Mucosa of stomach (tissue), 1 donor: Measurements from ENCODE around the gene SETBP1.

Experiments used
- H3K27me3 ChIP-seq: one replicate; pipeline ENCODE4 v1.7.0; 2013; ENCODE audit warnings: mild to moderate bottlenecking, low read length; ENCODE audit not compliant: control insufficient read depth, insufficient read depth
- H3K36me3 ChIP-seq: one replicate; pipeline ENCODE4 v1.7.0; 2013; ENCODE audit warnings: low read length; ENCODE audit not compliant: control insufficient read depth, insufficient read depth
- H3K4me1 ChIP-seq: one replicate; pipeline ENCODE4 v1.7.0; 2013; ENCODE audit warnings: mild to moderate bottlenecking, low read length; ENCODE audit not compliant: control insufficient read depth, insufficient read depth
- H3K4me3 ChIP-seq: one replicate; pipeline ENCODE4 v1.7.0; 2013; ENCODE audit warnings: low read length
- H3K9ac ChIP-seq: one replicate; pipeline ENCODE4 v1.7.0; 2013; ENCODE audit warnings: mild to moderate bottlenecking, low read length, moderate library complexity
- H3K9me3 ChIP-seq: one replicate; pipeline ENCODE4 v1.7.0; 2013; ENCODE audit warnings: mild to moderate bottlenecking, low read length, moderate library complexity; ENCODE audit not compliant: control insufficient read depth
- donor health status: Pancreatic carcinoma.

SETBP1 gene

GRCh38 chr18:44803019-44803650 lies 122.4 kb downstream of the SETBP1 start:
- Histone ChIP-seq H3K4me3 (no peak overlapping the region), H3K9ac (no peak overlapping the region), H3K27me3 (no peaks in the 10 kb centered on the region), H3K9me3 (no peaks in the 10 kb centered on the region), H3K36me3 (no peaks in the 10 kb centered on the region), H3K4me1 (peaks cover 36% of the 10 kb centered on the region)

GRCh38 chr18:44804033-44804432 lies 123.3 kb downstream of the SETBP1 start:
- peaks cover 31% of the 10 kb centered on the region for H3K4me1 ChIP-seq
- H3K9me3 ChIP-seq = no peaks in the 10 kb centered on the region
- no peaks in the 10 kb centered on the region for H3K36me3 ChIP-seq
- no peak overlapping the region for H3K9ac ChIP-seq
- no peak overlapping the region for H3K4me3 ChIP-seq
- H3K27me3 ChIP-seq = no peaks in the 10 kb centered on the region

- no peak overlapping the region for H3K4me3 ChIP-seq
- H3K9ac ChIP-seq = no peak overlapping the region
- no peaks in the 10 kb centered on the region for H3K27me3 ChIP-seq
- no peaks in the 10 kb centered on the region for H3K9me3 ChIP-seq
- H3K36me3 ChIP-seq = no peaks in the 10 kb centered on the region
- H3K4me1 ChIP-seq = peaks cover 22% of the 10 kb centered on the region
Measured at GRCh38 chr18:44805176-44805575, 124.5 kb downstream of the SETBP1 start.

GRCh38 chr18:44805643-44806042 lies 125.0 kb downstream of the SETBP1 start:
- H3K4me1 ChIP-seq = peaks cover 22% of the 10 kb centered on the region
- H3K9ac ChIP-seq = no peak overlapping the region
- no peaks in the 10 kb centered on the region for H3K36me3 ChIP-seq
- no peaks in the 10 kb centered on the region for H3K27me3 ChIP-seq
- no peaks in the 10 kb centered on the region for H3K9me3 ChIP-seq
- H3K4me3 ChIP-seq = no peak overlapping the region

GRCh38 chr18:44807766-44808165 lies 127.1 kb downstream of the SETBP1 start:
- Histone ChIP-seq H3K9ac (no peak overlapping the region), H3K27me3 (no peaks in the 10 kb centered on the region), H3K4me1 (peaks cover 18% of the 10 kb centered on the region), H3K9me3 (no peaks in the 10 kb centered on the region), H3K36me3 (no peaks in the 10 kb centered on the region), H3K4me3 (no peak overlapping the region)

- peaks cover 12% of the 10 kb centered on the region for H3K4me1 ChIP-seq
- H3K36me3 ChIP-seq = no peaks in the 10 kb centered on the region
- no peaks in the 10 kb centered on the region for H3K9me3 ChIP-seq
- no peaks in the 10 kb centered on the region for H3K27me3 ChIP-seq
- no peak overlapping the region for H3K9ac ChIP-seq
- H3K4me3 ChIP-seq = no peak overlapping the region
Measured at GRCh38 chr18:44811572-44812125, 131.0 kb downstream of the SETBP1 start.

- no peaks in the 10 kb centered on the region for H3K27me3 ChIP-seq
- no peak overlapping the region for H3K4me3 ChIP-seq
- no peak overlapping the region for H3K9ac ChIP-seq
- peaks cover 11% of the 10 kb centered on the region for H3K4me1 ChIP-seq
- H3K9me3 ChIP-seq = no peaks in the 10 kb centered on the region
- H3K36me3 ChIP-seq = no peaks in the 10 kb centered on the region
Measured at GRCh38 chr18:44812426-44812825, 131.7 kb downstream of the SETBP1 start.

- no peaks in the 10 kb centered on the region for H3K4me1 ChIP-seq
- no peaks in the 10 kb centered on the region for H3K9me3 ChIP-seq
- H3K36me3 ChIP-seq = no peaks in the 10 kb centered on the region
- no peak overlapping the region for H3K9ac ChIP-seq
- H3K27me3 ChIP-seq = no peaks in the 10 kb centered on the region
- H3K4me3 ChIP-seq = no peak overlapping the region
Measured at GRCh38 chr18:44813586-44813985, 132.9 kb downstream of the SETBP1 start.

- no peaks in the 10 kb centered on the region for H3K27me3 ChIP-seq
- H3K4me1 ChIP-seq = no peaks in the 10 kb centered on the region
Measured at GRCh38 chr18:44815108-44815507, 134.4 kb downstream of the SETBP1 start.

GRCh38 chr18:44816050-44816449 lies 135.4 kb downstream of the SETBP1 start:
- Histone ChIP-seq H3K4me3 (no peak overlapping the region), H3K9ac (no peak overlapping the region), H3K27me3 (no peaks in the 10 kb centered on the region), H3K9me3 (no peaks in the 10 kb centered on the region), H3K36me3 (no peaks in the 10 kb centered on the region), H3K4me1 (peaks cover 2% of the 10 kb centered on the region)

More at GRCh38 chr18:44815108-44815507, 134.4 kb downstream of the SETBP1 start:
- no peaks in the 10 kb centered on the region for H3K36me3 ChIP-seq
- H3K9me3 ChIP-seq = no peaks in the 10 kb centered on the region
- no peak overlapping the region for H3K4me3 ChIP-seq
- no peak overlapping the region for H3K9ac ChIP-seq

GRCh38 chr18:44816477-44816876 lies 135.8 kb downstream of the SETBP1 start:
- no peaks in the 10 kb centered on the region for H3K27me3 ChIP-seq
- no peak overlapping the region for H3K9ac ChIP-seq
- H3K4me3 ChIP-seq = no peak overlapping the region
- H3K9me3 ChIP-seq = no peaks in the 10 kb centered on the region
- no peaks in the 10 kb centered on the region for H3K36me3 ChIP-seq
- peaks cover 6% of the 10 kb centered on the region for H3K4me1 ChIP-seq

- no peaks in the 10 kb centered on the region for H3K27me3 ChIP-seq
- no peaks in the 10 kb centered on the region for H3K36me3 ChIP-seq
- H3K4me1 ChIP-seq = peaks cover 21% of the 10 kb centered on the region
- no peak overlapping the region for H3K4me3 ChIP-seq
- H3K9ac ChIP-seq = no peak overlapping the region
- no peaks in the 10 kb centered on the region for H3K9me3 ChIP-seq
Measured at GRCh38 chr18:44817831-44818473, 137.3 kb downstream of the SETBP1 start.
